Measurements from ENCODE around the gene ETS1.

GRCh38 chr11:128596250-128596649, 8.9 kb upstream of the ETS1 start:
- TF ChIP-seq CTCF (IDR thresholded peaks at IDR 0.05; ENCODE audit: low read length) (no peak), EZH2phosphoT487 (IDR thresholded peaks at IDR 0.05; ENCODE audit: low read length) (no peak), EZH2 (optimal IDR thresholded peaks at IDR 0.05; ENCODE audit: low read depth, low read length) (no peak)

All from MM.1S (cell line).